GM15510 (cell line): Measurements from ENCODE around the gene TMEM178A.

ENCODE experiments used
- POLR2A ChIP-seq: IDR thresholded peaks from 3 replicates; pipeline ENCODE4 v1.6.1; 2011; ENCODE audit warnings: borderline replicate concordance; ENCODE audit not compliant: insufficient read length; ENCODE audit errors: extremely low read depth

The TMEM178A gene

GRCh38 chr2:39685126-39685525, 19.4 kb downstream of the TMEM178A start:
- no peak for TF ChIP-seq POLR2A

- no peak for TF ChIP-seq POLR2A
Measured at GRCh38 chr2:39686456-39686855, 20.7 kb downstream of the TMEM178A start.

- TF ChIP-seq POLR2A, result no peak
Measured at GRCh38 chr2:39688181-39688580, 22.5 kb downstream of the TMEM178A start.

GRCh38 chr2:39689272-39689841, 23.6 kb downstream of the TMEM178A start:
- TF ChIP-seq POLR2A, result no peak

- no peak for TF ChIP-seq POLR2A
Measured at GRCh38 chr2:39689876-39690275, 24.2 kb downstream of the TMEM178A start.

- no peak for TF ChIP-seq POLR2A
Measured at GRCh38 chr2:39693245-39693644, 27.5 kb downstream of the TMEM178A start.

- no peak for TF ChIP-seq POLR2A
Measured at GRCh38 chr2:39696101-39696553, 30.4 kb downstream of the TMEM178A start.

GRCh38 chr2:39696838-39697237, 31.1 kb downstream of the TMEM178A start:
- TF ChIP-seq POLR2A, result no peak

- TF ChIP-seq POLR2A, result no peak
Measured at GRCh38 chr2:39697454-39697853, 31.7 kb downstream of the TMEM178A start.

- TF ChIP-seq POLR2A, result no peak
Measured at GRCh38 chr2:39701137-39701536, 35.4 kb downstream of the TMEM178A start.

GRCh38 chr2:39703181-39703872, 37.6 kb downstream of the TMEM178A start:
- no peak for TF ChIP-seq POLR2A

- TF ChIP-seq POLR2A, result no peak
Measured at GRCh38 chr2:39704540-39704939, 38.8 kb downstream of the TMEM178A start.

GRCh38 chr2:39705638-39706037, 39.9 kb downstream of the TMEM178A start:
- no peak for TF ChIP-seq POLR2A

GRCh38 chr2:39706312-39706711, 40.6 kb downstream of the TMEM178A start:
- no peak for TF ChIP-seq POLR2A

- no peak for TF ChIP-seq POLR2A
Measured at GRCh38 chr2:39706945-39707344, 41.2 kb downstream of the TMEM178A start.

- no peak for TF ChIP-seq POLR2A
Measured at GRCh38 chr2:39708003-39708402, 42.3 kb downstream of the TMEM178A start.
